ENCODE results near the gene DOCK3. TPM values are rescaled to one million over a fixed set of nuclear protein-coding genes. Genes with fewer than 3 reads are reported as not detected.
"Not testable (repeated sequence)": the region's sequence is repeated elsewhere in the genome, so short reads cannot be mapped to it uniquely, and the experiment has no call there.

Gene DOCK3
- total RNA-seq, 1 experiment from 2014 or later = 0.04 TPM

GRCh38 chr3:50819882-50820281 is 145.2 kb downstream of the DOCK3 start:
- Histone ChIP-seq H3K9me3 (ENCODE audit: low read length) (no peaks in the 10 kb centered on the region), H3K36me3 (ENCODE audit: insufficient read depth, low read length) (no peaks in the 10 kb centered on the region), H3K9me2 (replicated peaks; ENCODE audit: insufficient read depth, low read length) (no peaks in the 10 kb centered on the region), H3K4me2 (ENCODE audit: low read depth, low read length, poor library complexity, severe bottlenecking) (no peak overlapping the region), H3K79me2 (ENCODE audit: low read length) (no peaks in the 10 kb centered on the region), H3K4me3 (ENCODE audit: low read length) (no peak overlapping the region), H3K27me3 (ENCODE audit: low read length) (no peaks in the 10 kb centered on the region), H3K27ac (ENCODE audit: low read length) (no peak overlapping the region), H4K20me1 (ENCODE audit: insufficient read depth, low read depth, low read length) (no peaks in the 10 kb centered on the region), H3K9ac (ENCODE audit: low read length) (no peak overlapping the region), H2AFZ (ENCODE audit: low read length) (no peak overlapping the region), H3K4me1 (ENCODE audit: low read length) (no peaks in the 10 kb centered on the region)
- no peak for DNase-seq

- no peak overlapping the region for H3K4me2 ChIP-seq (ENCODE audit: low read depth, low read length, poor library complexity, severe bottlenecking)
- H3K9me2 ChIP-seq (replicated peaks; ENCODE audit: insufficient read depth, low read length) = no peaks in the 10 kb centered on the region
Observed at GRCh38 chr3:50825841-50826240, 151.1 kb downstream of the DOCK3 start.

DNA sequence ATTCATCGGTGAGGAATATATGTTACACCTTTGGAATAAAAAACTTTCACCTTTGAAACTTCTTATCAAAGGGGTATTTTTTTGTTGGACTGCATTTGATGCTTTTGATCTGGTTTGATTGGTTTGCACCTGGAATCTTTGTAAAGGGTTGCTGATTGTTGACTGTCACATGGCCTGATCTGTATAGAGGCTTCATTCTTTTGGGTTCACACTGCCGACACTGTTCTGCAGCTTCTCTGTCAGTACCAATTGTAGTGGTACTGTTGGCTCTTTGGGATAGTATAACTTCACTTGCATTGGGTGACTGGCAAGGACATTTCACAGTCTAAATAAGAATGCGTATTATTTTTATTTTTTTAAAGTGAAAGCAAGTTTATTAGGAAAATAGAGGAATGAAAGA is 155.7 kb downstream of the DOCK3 start:
- no peaks in the 10 kb centered on the region for H3K4me1 ChIP-seq (ENCODE audit: low read length)
- H3K36me3 ChIP-seq (ENCODE audit: insufficient read depth, low read length) = no peaks in the 10 kb centered on the region
- H3K9me2 ChIP-seq (replicated peaks; ENCODE audit: insufficient read depth, low read length) = no peaks in the 10 kb centered on the region
- no peaks in the 10 kb centered on the region for H3K9me3 ChIP-seq (ENCODE audit: low read length)
- H3K4me3 ChIP-seq (ENCODE audit: low read length) = no peak overlapping the region
- no peak overlapping the region for H3K4me2 ChIP-seq (ENCODE audit: low read depth, low read length, poor library complexity, severe bottlenecking)
- H3K9ac ChIP-seq (ENCODE audit: low read length) = no peak overlapping the region
- DNase-seq = no peak
- H3K79me2 ChIP-seq (ENCODE audit: low read length) = no peaks in the 10 kb centered on the region
- no peaks in the 10 kb centered on the region for H4K20me1 ChIP-seq (ENCODE audit: insufficient read depth, low read depth, low read length)
- no peaks in the 10 kb centered on the region for H3K27me3 ChIP-seq (ENCODE audit: low read length)
- no peak overlapping the region for H3K27ac ChIP-seq (ENCODE audit: low read length)
- H2AFZ ChIP-seq (ENCODE audit: low read length) = no peak overlapping the region

More at GRCh38 chr3:50825841-50826240, 151.1 kb downstream of the DOCK3 start:
- Histone ChIP-seq H3K4me1 (ENCODE audit: low read length) (no peaks in the 10 kb centered on the region), H4K20me1 (ENCODE audit: insufficient read depth, low read depth, low read length) (no peaks in the 10 kb centered on the region), H3K27me3 (ENCODE audit: low read length) (no peaks in the 10 kb centered on the region), H3K9me3 (ENCODE audit: low read length) (no peaks in the 10 kb centered on the region), H2AFZ (ENCODE audit: low read length) (no peak overlapping the region), H3K36me3 (ENCODE audit: insufficient read depth, low read length) (no peaks in the 10 kb centered on the region), H3K79me2 (ENCODE audit: low read length) (no peaks in the 10 kb centered on the region), H3K9ac (ENCODE audit: low read length) (no peak overlapping the region), H3K27ac (ENCODE audit: low read length) (no peak overlapping the region), H3K4me3 (ENCODE audit: low read length) (no peak overlapping the region)
- DNase-seq = no peak

GRCh38 chr3:50831009-50831408 is 156.3 kb downstream of the DOCK3 start:
- not testable (repeated sequence) for H3K27ac ChIP-seq (ENCODE audit: low read length); H3K9me2 ChIP-seq (replicated peaks; ENCODE audit: insufficient read depth, low read length); H3K4me3 ChIP-seq (ENCODE audit: low read length); H3K4me2 ChIP-seq (ENCODE audit: low read depth, low read length, poor library complexity, severe bottlenecking); H3K4me1 ChIP-seq (ENCODE audit: low read length); H2AFZ ChIP-seq (ENCODE audit: low read length); H3K79me2 ChIP-seq (ENCODE audit: low read length); H4K20me1 ChIP-seq (ENCODE audit: insufficient read depth, low read depth, low read length); H3K9ac ChIP-seq (ENCODE audit: low read length); DNase-seq; H3K27me3 ChIP-seq (ENCODE audit: low read length); H3K36me3 ChIP-seq (ENCODE audit: insufficient read depth, low read length); H3K9me3 ChIP-seq (ENCODE audit: low read length)

DNA sequence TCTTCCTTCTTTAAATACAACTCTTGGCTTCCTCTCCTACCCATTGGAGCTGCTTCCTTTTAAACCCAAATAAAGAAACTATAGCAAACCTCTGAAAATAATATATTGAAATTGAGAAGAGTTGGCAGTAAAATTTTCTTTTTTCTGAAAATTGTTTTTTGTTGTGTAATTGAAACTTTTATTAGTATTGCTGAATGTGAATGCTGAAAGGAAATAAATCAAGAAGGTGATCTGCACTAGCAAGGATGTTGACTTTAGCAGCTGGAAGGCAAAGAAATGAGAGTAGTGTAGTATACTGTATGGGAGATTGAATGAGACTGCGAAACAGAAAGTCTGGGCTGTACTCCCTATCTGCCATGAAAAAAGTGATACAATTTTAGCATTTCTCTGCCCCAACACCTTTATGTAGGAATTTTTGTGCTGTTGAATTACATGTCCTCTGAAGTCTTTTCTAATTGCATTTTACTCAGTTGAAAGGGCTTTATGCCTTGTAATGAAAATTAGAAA is 166.3 kb downstream of the DOCK3 start:
- no peak overlapping the region for H3K4me2 ChIP-seq (ENCODE audit: low read depth, low read length, poor library complexity, severe bottlenecking)
- no peak overlapping the region for H3K9ac ChIP-seq (ENCODE audit: low read length)

DNA sequence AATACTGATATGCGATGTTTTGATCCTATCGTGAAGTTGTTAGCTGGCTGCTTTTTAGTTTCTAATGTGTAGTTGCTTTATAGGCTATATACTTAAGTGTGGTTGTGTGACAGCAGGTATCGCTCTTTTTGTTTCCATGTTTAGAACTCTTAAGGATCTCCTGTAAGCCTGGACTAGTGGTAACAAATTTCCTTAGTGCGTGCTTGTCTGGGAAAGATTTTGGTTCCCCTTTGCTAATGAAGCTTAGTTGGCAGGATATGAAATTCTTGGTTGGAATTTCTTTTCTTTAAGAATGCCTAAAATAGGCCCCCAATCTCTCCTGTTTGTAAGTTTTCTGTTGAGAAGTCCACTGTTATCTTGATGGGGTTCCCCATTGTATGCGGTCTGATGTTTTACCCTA is 173.6 kb downstream of the DOCK3 start:
- Histone ChIP-seq H3K27ac (ENCODE audit: low read length) (no peak overlapping the region), H3K27me3 (ENCODE audit: low read length) (no peaks in the 10 kb centered on the region), H2AFZ (ENCODE audit: low read length) (no peak overlapping the region), H3K9ac (ENCODE audit: low read length) (no peak overlapping the region), H3K4me3 (ENCODE audit: low read length) (no peak overlapping the region), H3K9me2 (replicated peaks; ENCODE audit: insufficient read depth, low read length) (no peaks in the 10 kb centered on the region), H3K4me2 (ENCODE audit: low read depth, low read length, poor library complexity, severe bottlenecking) (no peak overlapping the region), H3K36me3 (ENCODE audit: insufficient read depth, low read length) (no peaks in the 10 kb centered on the region), H3K4me1 (ENCODE audit: low read length) (no peaks in the 10 kb centered on the region), H3K9me3 (ENCODE audit: low read length) (no peaks in the 10 kb centered on the region; the same call in 1 of the 2 replicates), H3K79me2 (ENCODE audit: low read length) (no peaks in the 10 kb centered on the region), H4K20me1 (ENCODE audit: insufficient read depth, low read depth, low read length) (no peaks in the 10 kb centered on the region)
- DNase-seq = no peak

More for the DNA sequence above, 166.3 kb downstream of the DOCK3 start:
- Histone ChIP-seq H4K20me1 (ENCODE audit: insufficient read depth, low read depth, low read length) (no peaks in the 10 kb centered on the region), H3K9me2 (replicated peaks; ENCODE audit: insufficient read depth, low read length) (no peaks in the 10 kb centered on the region), H3K4me3 (ENCODE audit: low read length) (no peak overlapping the region), H3K4me1 (ENCODE audit: low read length) (no peaks in the 10 kb centered on the region), H3K27ac (ENCODE audit: low read length) (no peak overlapping the region), H2AFZ (ENCODE audit: low read length) (no peak overlapping the region), H3K9me3 (ENCODE audit: low read length) (no peaks in the 10 kb centered on the region), H3K27me3 (ENCODE audit: low read length) (no peaks in the 10 kb centered on the region), H3K36me3 (ENCODE audit: insufficient read depth, low read length) (no peaks in the 10 kb centered on the region), H3K79me2 (ENCODE audit: low read length) (no peaks in the 10 kb centered on the region)
- DNase-seq = no peak

GRCh38 chr3:50850639-50851511 is 176.1 kb downstream of the DOCK3 start:
- no peaks in the 10 kb centered on the region for H3K27me3 ChIP-seq (ENCODE audit: low read length)
- no peak overlapping the region for H3K4me3 ChIP-seq (ENCODE audit: low read length)
- DNase-seq = no peak
- no peaks in the 10 kb centered on the region for H3K9me2 ChIP-seq (replicated peaks; ENCODE audit: insufficient read depth, low read length)
- H3K79me2 ChIP-seq (ENCODE audit: low read length) = no peaks in the 10 kb centered on the region
- H3K9ac ChIP-seq (ENCODE audit: low read length) = no peak overlapping the region
- no peaks in the 10 kb centered on the region for H3K4me1 ChIP-seq (ENCODE audit: low read length)
- no peaks in the 10 kb centered on the region for H3K36me3 ChIP-seq (ENCODE audit: insufficient read depth, low read length)
- no peak overlapping the region for H2AFZ ChIP-seq (ENCODE audit: low read length)
- no peaks in the 10 kb centered on the region; the same call in 1 of the 2 replicates for H3K9me3 ChIP-seq (ENCODE audit: low read length)
- H4K20me1 ChIP-seq (ENCODE audit: insufficient read depth, low read depth, low read length) = no peaks in the 10 kb centered on the region
- no peak overlapping the region for H3K4me2 ChIP-seq (ENCODE audit: low read depth, low read length, poor library complexity, severe bottlenecking)
- H3K27ac ChIP-seq (ENCODE audit: low read length) = no peak overlapping the region

GRCh38 chr3:50853936-50854335 is 179.2 kb downstream of the DOCK3 start:
- Histone ChIP-seq H3K27me3 (ENCODE audit: low read length) (no peaks in the 10 kb centered on the region), H2AFZ (ENCODE audit: low read length) (no peak overlapping the region), H3K9me3 (ENCODE audit: low read length) (no peaks in the 10 kb centered on the region), H3K79me2 (ENCODE audit: low read length) (no peaks in the 10 kb centered on the region), H3K36me3 (ENCODE audit: insufficient read depth, low read length) (no peaks in the 10 kb centered on the region), H3K9me2 (replicated peaks; ENCODE audit: insufficient read depth, low read length) (no peaks in the 10 kb centered on the region), H3K9ac (ENCODE audit: low read length) (no peak overlapping the region), H3K4me1 (ENCODE audit: low read length) (no peaks in the 10 kb centered on the region), H3K27ac (ENCODE audit: low read length) (no peak overlapping the region), H3K4me3 (ENCODE audit: low read length) (no peak overlapping the region), H3K4me2 (ENCODE audit: low read depth, low read length, poor library complexity, severe bottlenecking) (no peak overlapping the region), H4K20me1 (ENCODE audit: insufficient read depth, low read depth, low read length) (no peaks in the 10 kb centered on the region)
- DNase-seq = no peak
